H9 (cell line): ENCODE results near the gene UBR7. TPM values are rescaled to one million over a fixed set of nuclear protein-coding genes. Genes with fewer than 3 reads are reported as not detected.

Experiments
- DNase-seq: peaks from one replicate; pipeline ENCODE4 v3.0.0-alpha.2; 2017
- H2AFZ ChIP-seq: one replicate; pipeline ENCODE4 v1.6.1; 2013; ENCODE audit warnings: mild to moderate bottlenecking, low read length, control low read depth, moderate library complexity
- H2AK5ac ChIP-seq: 2 replicates; pipeline ENCODE4 v1.6.1; 2013; ENCODE audit warnings: low read length, control low read depth, mixed read lengths; ENCODE audit not compliant: insufficient read length
- H2BK120ac ChIP-seq: one replicate; pipeline ENCODE4 v1.6.1; 2013; ENCODE audit warnings: low read depth, mild to moderate bottlenecking, low read length, control low read depth, inconsistent platforms; ENCODE audit not compliant: poor library complexity, severe bottlenecking
- H2BK12ac ChIP-seq: 2 replicates; pipeline ENCODE4 v1.6.1; 2013; ENCODE audit warnings: low read length, control low read depth, mixed read lengths, low read depth; ENCODE audit not compliant: insufficient read length
- H2BK15ac ChIP-seq: 2 replicates; pipeline ENCODE4 v1.6.1; 2013; ENCODE audit warnings: low read depth, low read length, control low read depth
- H2BK20ac ChIP-seq: one replicate; pipeline ENCODE4 v1.6.1; 2013; ENCODE audit warnings: low read depth, mild to moderate bottlenecking, low read length, control low read depth, inconsistent platforms; ENCODE audit not compliant: poor library complexity, severe bottlenecking
- H2BK5ac ChIP-seq: 2 replicates; pipeline ENCODE4 v1.6.1; 2013; ENCODE audit warnings: low read length, control low read depth, mixed read lengths; ENCODE audit not compliant: insufficient read length
- H3K14ac ChIP-seq: 2 replicates; pipeline ENCODE4 v1.6.1; 2013; ENCODE audit warnings: low read length, control low read depth; ENCODE audit not compliant: insufficient read depth
- H3K18ac ChIP-seq: 2 replicates; pipeline ENCODE4 v1.6.1; 2013; ENCODE audit warnings: low read depth, mild to moderate bottlenecking, mixed read lengths, low read length, control low read depth; ENCODE audit not compliant: insufficient read length
- H3K23ac ChIP-seq: 2 replicates; pipeline ENCODE4 v1.6.1; 2013; ENCODE audit warnings: low read length, control low read depth, mixed read lengths, low read depth; ENCODE audit not compliant: insufficient read length
- H3K23me2 ChIP-seq: 2 replicates; pipeline ENCODE4 v1.6.1; 2013; ENCODE audit warnings: low read depth, mild to moderate bottlenecking, mixed read lengths, low read length, control low read depth; ENCODE audit not compliant: insufficient read length, poor library complexity, severe bottlenecking
- H3K27ac ChIP-seq: 2 replicates; pipeline ENCODE4 v1.5.1; 2013; ENCODE audit warnings: low read length, control low read depth, mixed read lengths, low read depth; ENCODE audit not compliant: insufficient read length
- H3K27me3 ChIP-seq: 2 replicates; pipeline ENCODE4 v1.6.1; 2013; ENCODE audit warnings: low read length, control low read depth, inconsistent platforms; ENCODE audit not compliant: insufficient read depth
- H3K4ac ChIP-seq: 2 replicates; pipeline ENCODE4 v1.6.1; 2013; ENCODE audit warnings: low read depth, mild to moderate bottlenecking, control low read depth, inconsistent platforms, low read length, moderate library complexity
- H3K4me1 ChIP-seq: 2 replicates; pipeline ENCODE4 v1.6.1; 2013; ENCODE audit warnings: low read length, control low read depth, inconsistent platforms; ENCODE audit not compliant: insufficient read depth
- H3K4me2 ChIP-seq: 2 replicates; pipeline ENCODE4 v1.6.1; 2013; ENCODE audit warnings: low read length, control low read depth, mixed read lengths; ENCODE audit not compliant: insufficient read length, insufficient read depth
- H3K56ac ChIP-seq: 2 replicates; pipeline ENCODE4 v1.6.1; 2013; ENCODE audit warnings: low read depth, mild to moderate bottlenecking, mixed read lengths, low read length, control low read depth; ENCODE audit not compliant: insufficient read length
- H3K79me1 ChIP-seq: 2 replicates; pipeline ENCODE4 v1.6.1; 2013; ENCODE audit warnings: low read depth, mild to moderate bottlenecking, moderate library complexity, low read length, control low read depth, inconsistent platforms; ENCODE audit not compliant: insufficient read depth, poor library complexity, severe bottlenecking
- H3K79me2 ChIP-seq: 2 replicates; pipeline ENCODE4 v1.6.1; 2013; ENCODE audit warnings: low read length, control low read depth, inconsistent platforms; ENCODE audit not compliant: insufficient read depth
- H3K9ac ChIP-seq: 2 replicates; pipeline ENCODE4 v1.6.1; 2013; ENCODE audit warnings: low read length, control low read depth, mixed read lengths; ENCODE audit not compliant: insufficient read length; ENCODE audit errors: extremely low read depth
- H3K9me3 ChIP-seq: one replicate; pipeline ENCODE4 v1.6.1; 2013; ENCODE audit warnings: low read depth, low read length, inconsistent platforms; ENCODE audit not compliant: control insufficient read depth
- H3T11ph ChIP-seq: one replicate; pipeline ENCODE4 v1.6.1; 2013; ENCODE audit warnings: mild to moderate bottlenecking, low read length, control low read depth, inconsistent platforms
- H4K20me1 ChIP-seq: one replicate; pipeline ENCODE4 v1.6.1; 2013; ENCODE audit not compliant: control insufficient read depth, insufficient read length, insufficient read depth
- H4K5ac ChIP-seq: 2 replicates; pipeline ENCODE4 v1.6.1; 2013; ENCODE audit warnings: low read depth, mild to moderate bottlenecking, mixed read lengths, low read length, control low read depth; ENCODE audit not compliant: insufficient read length
- H4K8ac ChIP-seq: replicated peaks from 2 replicates; pipeline ENCODE4 v1.6.1; 2013; ENCODE audit warnings: low read length, control low read depth, mixed read lengths, low read depth; ENCODE audit not compliant: insufficient read length
- H4K91ac ChIP-seq: 2 replicates; pipeline ENCODE4 v1.6.1; 2013; ENCODE audit warnings: low read depth, mild to moderate bottlenecking, moderate library complexity, mixed read lengths, low read length, control low read depth; ENCODE audit not compliant: insufficient read length
- H3K27ac Mint-ChIP-seq, 3 experiments: 2 replicates in 2 of 3; 3 replicates in 1 of 3; pipeline ENCODE4 v1.8.0; 2020 to 2021; ENCODE audit warnings: mixed read lengths in 3 of 3, mild to moderate bottlenecking in 1 of 3, moderate library complexity in 1 of 3
- H3K27me3 Mint-ChIP-seq: 2 replicates; pipeline ENCODE4 v1.8.0; 2021; ENCODE audit warnings: low read depth, mild to moderate bottlenecking, moderate library complexity, mixed read lengths
- H3K36me3 Mint-ChIP-seq, 3 experiments: 2 replicates in 2 of 3; 3 replicates in 1 of 3; pipeline ENCODE4 v1.8.0; 2020 to 2021; ENCODE audit warnings: low read depth in 3 of 3, mixed read lengths in 3 of 3; ENCODE audit not compliant: insufficient read depth in 1 of 3
- H3K4me1 Mint-ChIP-seq, 2 experiments: 2 replicates each; pipeline ENCODE4 v1.8.0; 2020; ENCODE audit warnings: mixed read lengths in 2 of 2
- H3K4me3 Mint-ChIP-seq, 2 experiments: 2 replicates in 1 of 2; 3 replicates in 1 of 2; pipeline ENCODE4 v1.8.0; 2020 to 2021; ENCODE audit warnings: mild to moderate bottlenecking in 2 of 2, mixed read lengths in 2 of 2, moderate library complexity in 1 of 2
- H3K9me3 Mint-ChIP-seq, 2 experiments: 2 replicates in 1 of 2; 3 replicates in 1 of 2; pipeline ENCODE4 v1.8.0; 2020; ENCODE audit warnings: mild to moderate bottlenecking in 2 of 2, mixed read lengths in 2 of 2, moderate library complexity in 1 of 2
- WGBS: extraction: QIAGEN DNeasy Blood & Tissue Kit; methylation state at CpG from one replicate; pipeline ENCODE4 v1.1.7; 2013; ENCODE audit warnings: missing lambda C conversion rate, low lambda C conversion rate, mixed read lengths; ENCODE audit not compliant: insufficient read length; ENCODE audit errors: extremely low coverage; 5-methylcytosine and 5-hydroxymethylcytosine counted together
- total RNA-seq: library from RNA; stranded (reverse); gene quantifications from 2 replicates; pipeline ENCODE4 v1.2.1, GENCODE V29; 2021
- TF ChIP-seq, protein P1 (sequence below): fragments of 200-600 bp; sonication (generic); conservative IDR thresholded peaks from 3 replicates; pipeline ENCODE4 v1.8.0; 2021; ENCODE audit warnings: antibody characterized with exemption, mild to moderate bottlenecking

The UBR7 gene
- total RNA-seq, 1 experiment from 2014 or later, result 28.4 TPM

DNA sequence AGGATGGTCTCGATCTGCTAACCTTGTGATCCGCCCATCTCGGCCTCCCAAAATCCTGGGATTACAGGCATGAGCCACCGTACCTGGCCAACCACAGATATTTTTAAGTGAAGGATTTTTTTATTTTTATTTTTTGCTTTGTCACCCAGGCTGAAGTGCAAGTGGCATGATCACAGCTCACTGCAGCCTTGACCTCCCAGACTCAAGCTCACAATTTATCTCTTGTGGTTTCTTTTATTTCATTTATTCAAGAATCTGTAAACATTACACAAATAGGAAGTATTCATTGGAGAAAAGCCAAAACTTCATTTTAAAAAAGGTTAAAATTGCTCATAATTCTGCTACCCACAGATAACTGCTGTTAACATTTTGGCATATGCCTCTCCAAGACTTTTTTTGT is 35.7 kb upstream of the UBR7 start:
- H3K4me2 ChIP-seq, result no peak overlapping the region
- no peak overlapping the region for H2BK15ac ChIP-seq
- no peaks in the 10 kb centered on the region for H3K4me1 ChIP-seq
- DNase-seq, result no peak
- H3K9me3 ChIP-seq, result no peaks in the 10 kb centered on the region
- H4K8ac ChIP-seq, result no peak overlapping the region
- H2BK20ac ChIP-seq, result no peak overlapping the region
- H3K79me2 ChIP-seq, result no peaks in the 10 kb centered on the region
- H3K18ac ChIP-seq, result no peak overlapping the region
- no peak overlapping the region for H3K27ac Mint-ChIP-seq
- TF ChIP-seq, protein P1, sequence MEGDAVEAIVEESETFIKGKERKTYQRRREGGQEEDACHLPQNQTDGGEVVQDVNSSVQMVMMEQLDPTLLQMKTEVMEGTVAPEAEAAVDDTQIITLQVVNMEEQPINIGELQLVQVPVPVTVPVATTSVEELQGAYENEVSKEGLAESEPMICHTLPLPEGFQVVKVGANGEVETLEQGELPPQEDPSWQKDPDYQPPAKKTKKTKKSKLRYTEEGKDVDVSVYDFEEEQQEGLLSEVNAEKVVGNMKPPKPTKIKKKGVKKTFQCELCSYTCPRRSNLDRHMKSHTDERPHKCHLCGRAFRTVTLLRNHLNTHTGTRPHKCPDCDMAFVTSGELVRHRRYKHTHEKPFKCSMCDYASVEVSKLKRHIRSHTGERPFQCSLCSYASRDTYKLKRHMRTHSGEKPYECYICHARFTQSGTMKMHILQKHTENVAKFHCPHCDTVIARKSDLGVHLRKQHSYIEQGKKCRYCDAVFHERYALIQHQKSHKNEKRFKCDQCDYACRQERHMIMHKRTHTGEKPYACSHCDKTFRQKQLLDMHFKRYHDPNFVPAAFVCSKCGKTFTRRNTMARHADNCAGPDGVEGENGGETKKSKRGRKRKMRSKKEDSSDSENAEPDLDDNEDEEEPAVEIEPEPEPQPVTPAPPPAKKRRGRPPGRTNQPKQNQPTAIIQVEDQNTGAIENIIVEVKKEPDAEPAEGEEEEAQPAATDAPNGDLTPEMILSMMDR, result no peak
- H3T11ph ChIP-seq, result no peak overlapping the region
- H2BK120ac ChIP-seq, result no peak overlapping the region
- no CpG with 5 or more reads among the region's 4 CpGs for WGBS
- no peak overlapping the region for H4K5ac ChIP-seq
- H3K27ac ChIP-seq, result no peak overlapping the region
- no peak overlapping the region for H4K91ac ChIP-seq
- H4K20me1 ChIP-seq, result no peaks in the 10 kb centered on the region
- no peak overlapping the region for H3K56ac ChIP-seq
- no peak overlapping the region for H2BK5ac ChIP-seq
- H3K9ac ChIP-seq, result no peak overlapping the region
- no peaks in the 10 kb centered on the region for H3K27me3 Mint-ChIP-seq
- no peaks in the 10 kb centered on the region for H3K4me1 Mint-ChIP-seq
- H3K14ac ChIP-seq, result no peak overlapping the region
- H3K23ac ChIP-seq, result no peak overlapping the region
- no peaks in the 10 kb centered on the region for H3K23me2 ChIP-seq
- peaks cover 0 to 1% (median 0%) of the 10 kb centered on the region in 3 experiments; a peak in 1 of 7 replicates for H3K36me3 Mint-ChIP-seq
- no peak overlapping the region for H2AFZ ChIP-seq
- no peak overlapping the region for H3K4me3 Mint-ChIP-seq
- H3K79me1 ChIP-seq, result no peaks in the 10 kb centered on the region
- H3K4ac ChIP-seq, result no peak overlapping the region
- H3K27me3 ChIP-seq, result no peaks in the 10 kb centered on the region
- no peak overlapping the region for H2BK12ac ChIP-seq
- no peak overlapping the region for H2AK5ac ChIP-seq
- peaks cover 0 to 5% of the 10 kb centered on the region in 2 experiments; a peak in 1 of 5 replicates for H3K9me3 Mint-ChIP-seq
